GM12891 (cell line): ENCODE measurements around the gene SND1.

ENCODE experiments used
- POLR2A ChIP-seq: IDR thresholded peaks from 2 replicates; pipeline ENCODE4 v1.6.1; 2011; ENCODE audit warnings: low read depth, low read length, control low read depth
- POLR2AphosphoS5 ChIP-seq: IDR thresholded peaks from 2 replicates; pipeline ENCODE4 v1.6.1; 2011; ENCODE audit warnings: low read depth, low read length, control low read depth
- POU2F2 ChIP-seq: IDR thresholded peaks from 2 replicates; pipeline ENCODE4 v1.6.1; 2011; ENCODE audit warnings: low read depth, mild to moderate bottlenecking, control low read depth, low read length, moderate library complexity
- SPI1 ChIP-seq: IDR thresholded peaks from 2 replicates; pipeline ENCODE4 v1.6.1; 2011; ENCODE audit warnings: low read depth, low read length, control low read depth
- TAF1 ChIP-seq: IDR thresholded peaks from 2 replicates; pipeline ENCODE4 v1.6.1; 2011; ENCODE audit warnings: low read depth, low read length, control low read depth

DNA sequence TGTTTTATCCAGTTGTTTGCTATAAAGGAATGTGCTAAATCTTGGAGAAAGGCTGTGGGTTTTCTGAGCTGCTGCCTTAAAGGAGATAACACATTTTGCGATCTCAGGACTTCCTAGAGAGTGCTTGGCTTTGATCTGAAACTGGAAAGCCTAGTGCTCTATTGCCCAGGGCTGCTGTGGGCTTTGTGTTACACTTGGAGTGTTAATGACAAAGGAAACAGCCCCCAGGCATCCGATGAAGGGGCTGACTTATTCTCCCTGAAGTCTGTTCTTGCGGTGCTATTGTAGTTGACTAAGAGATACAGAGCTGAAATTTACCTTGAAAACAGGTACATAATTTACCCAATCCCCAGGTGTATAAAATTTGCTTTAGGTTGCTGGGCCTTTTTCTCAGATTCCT is 74.5 kb downstream of the SND1 start:
- TF ChIP-seq POLR2A, result no peak
- TF ChIP-seq POU2F2, result no peak
- TF ChIP-seq POLR2AphosphoS5, result no peak
- no peak for TF ChIP-seq TAF1
- no peak for TF ChIP-seq SPI1
